Measurements from ENCODE around the gene NLRP5.

The NLRP5 gene

DNA sequence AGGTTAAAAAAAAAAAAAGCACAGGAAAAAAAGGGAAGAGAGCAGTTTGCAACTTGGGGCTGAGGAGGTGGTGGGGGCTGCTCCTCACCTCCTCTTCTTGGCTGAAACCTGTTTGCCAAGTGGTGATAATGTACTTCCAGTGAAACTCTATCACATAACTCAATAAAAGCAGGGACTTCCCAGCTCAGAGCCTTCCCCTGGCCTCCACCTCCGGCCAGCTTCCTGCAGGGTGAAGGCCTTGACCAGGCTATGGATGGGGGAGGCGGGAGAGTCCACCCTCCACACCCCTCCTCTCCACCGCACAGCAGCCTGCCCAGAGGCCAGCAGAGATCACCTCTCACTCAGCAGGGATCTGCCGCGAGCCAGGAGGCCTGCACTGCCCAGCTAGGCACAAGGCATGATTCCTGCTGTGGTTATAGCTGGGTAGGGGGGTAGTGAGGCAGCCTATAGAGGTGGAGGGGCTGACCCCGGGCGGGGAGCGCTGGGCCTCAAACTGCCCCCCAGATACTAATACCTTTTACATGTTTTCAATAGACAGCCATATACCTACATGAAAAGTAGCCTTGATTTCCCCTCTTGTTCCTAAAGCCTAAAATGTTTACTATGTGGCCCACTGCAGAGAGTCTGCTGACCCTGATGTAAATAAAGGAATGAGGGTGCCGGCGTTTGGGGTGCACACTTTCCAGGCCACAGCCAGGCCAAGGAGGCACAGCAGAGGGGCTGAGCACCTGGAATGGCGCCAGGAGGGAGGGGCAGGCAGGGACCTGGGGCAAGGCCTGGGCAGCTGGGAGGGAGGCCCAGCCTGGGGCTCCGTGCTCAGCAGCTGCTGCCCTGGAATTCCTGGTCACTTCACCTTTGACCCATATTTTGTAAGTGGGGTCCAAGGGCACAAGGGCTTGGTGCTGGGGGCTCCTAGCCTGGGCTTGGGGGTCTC lies 124.2 kb downstream of the NLRP5 start:
- no peak overlapping the region for H3K4me3 ChIP-seq (ENCODE audit: low read depth, low read length)
- TF ChIP-seq CTCF (IDR thresholded peaks at IDR 0.05; ENCODE audit: insufficient read depth, low read depth, low read length, missing control alignments), result no peak
- no peak for DNase-seq (ENCODE audit: low read depth)

All from GM12865 (cell line).